Fibroblast of villous mesenchyme (primary cell): ENCODE measurements around the gene JAKMIP2. TPM values are rescaled to one million over a fixed set of nuclear protein-coding genes. Genes with fewer than 3 reads are reported as not detected.

ENCODE experiments used
- DNase-seq: peaks from one replicate; pipeline ENCODE4 v3.0.0-alpha.2; 2010; ENCODE audit warnings: low read depth
- H3K4me3 ChIP-seq: 2 replicates; pipeline ENCODE4 v1.5.1; 2011; ENCODE audit warnings: low read depth, mild to moderate bottlenecking, low read length
- total RNA-seq: library from RNA; depleted of rRNA; stranded (reverse); fragments of >200 nt; gene quantifications from 2 replicates; pipeline ENCODE4 v1.2.3, GENCODE V29; 2012
- TF ChIP-seq, protein P1 (sequence below): IDR thresholded peaks from 2 replicates; pipeline ENCODE4 v1.5.1; 2012; ENCODE audit warnings: low read depth, mild to moderate bottlenecking, low read length; ENCODE audit not compliant: insufficient read depth

Gene JAKMIP2
- total RNA-seq, 1 donor: 3.5 TPM

DNA sequence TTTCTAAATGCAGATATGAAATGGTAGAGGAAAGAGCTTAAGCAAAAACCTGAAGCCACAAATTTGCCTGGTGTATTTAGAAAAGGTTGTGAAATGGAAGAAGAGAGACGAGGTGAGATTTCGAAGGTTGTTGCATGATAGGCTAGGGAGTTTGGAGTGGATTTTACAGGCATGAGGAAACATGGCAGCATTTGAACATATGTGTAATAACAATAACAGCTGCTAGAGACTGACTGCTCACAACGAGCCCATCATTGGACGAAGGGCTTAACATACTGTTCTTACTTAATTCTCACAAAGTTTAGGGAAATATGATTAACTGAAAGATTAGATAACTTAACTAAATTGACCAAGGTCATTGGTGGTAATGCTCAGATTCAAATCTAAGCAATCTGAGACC lies 108.1 kb downstream of the JAKMIP2 start:
- no peak overlapping the region for H3K4me3 ChIP-seq
- no peak for DNase-seq
- TF ChIP-seq, protein P1, sequence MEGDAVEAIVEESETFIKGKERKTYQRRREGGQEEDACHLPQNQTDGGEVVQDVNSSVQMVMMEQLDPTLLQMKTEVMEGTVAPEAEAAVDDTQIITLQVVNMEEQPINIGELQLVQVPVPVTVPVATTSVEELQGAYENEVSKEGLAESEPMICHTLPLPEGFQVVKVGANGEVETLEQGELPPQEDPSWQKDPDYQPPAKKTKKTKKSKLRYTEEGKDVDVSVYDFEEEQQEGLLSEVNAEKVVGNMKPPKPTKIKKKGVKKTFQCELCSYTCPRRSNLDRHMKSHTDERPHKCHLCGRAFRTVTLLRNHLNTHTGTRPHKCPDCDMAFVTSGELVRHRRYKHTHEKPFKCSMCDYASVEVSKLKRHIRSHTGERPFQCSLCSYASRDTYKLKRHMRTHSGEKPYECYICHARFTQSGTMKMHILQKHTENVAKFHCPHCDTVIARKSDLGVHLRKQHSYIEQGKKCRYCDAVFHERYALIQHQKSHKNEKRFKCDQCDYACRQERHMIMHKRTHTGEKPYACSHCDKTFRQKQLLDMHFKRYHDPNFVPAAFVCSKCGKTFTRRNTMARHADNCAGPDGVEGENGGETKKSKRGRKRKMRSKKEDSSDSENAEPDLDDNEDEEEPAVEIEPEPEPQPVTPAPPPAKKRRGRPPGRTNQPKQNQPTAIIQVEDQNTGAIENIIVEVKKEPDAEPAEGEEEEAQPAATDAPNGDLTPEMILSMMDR: no peak

DNA sequence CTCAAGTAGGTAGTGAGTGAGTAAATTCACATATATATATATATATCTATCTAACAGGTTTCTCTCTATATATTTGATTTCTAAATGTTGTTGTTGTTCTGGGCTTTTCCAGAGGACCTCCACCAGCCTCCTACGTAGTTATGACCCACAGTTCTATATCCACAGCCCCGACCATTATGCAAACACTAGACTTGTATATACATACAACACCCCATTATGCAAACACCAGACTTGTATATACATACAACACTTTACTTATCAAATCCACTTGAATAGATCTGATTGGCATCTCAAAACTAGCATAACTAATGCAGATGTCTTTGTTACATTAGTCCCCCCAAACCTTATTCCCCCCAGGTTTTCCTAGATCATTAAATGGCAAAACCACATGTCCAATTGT lies 108.7 kb downstream of the JAKMIP2 start:
- DNase-seq: no peak
- H3K4me3 ChIP-seq: no peak overlapping the region
- TF ChIP-seq, protein P1: no peak

DNA sequence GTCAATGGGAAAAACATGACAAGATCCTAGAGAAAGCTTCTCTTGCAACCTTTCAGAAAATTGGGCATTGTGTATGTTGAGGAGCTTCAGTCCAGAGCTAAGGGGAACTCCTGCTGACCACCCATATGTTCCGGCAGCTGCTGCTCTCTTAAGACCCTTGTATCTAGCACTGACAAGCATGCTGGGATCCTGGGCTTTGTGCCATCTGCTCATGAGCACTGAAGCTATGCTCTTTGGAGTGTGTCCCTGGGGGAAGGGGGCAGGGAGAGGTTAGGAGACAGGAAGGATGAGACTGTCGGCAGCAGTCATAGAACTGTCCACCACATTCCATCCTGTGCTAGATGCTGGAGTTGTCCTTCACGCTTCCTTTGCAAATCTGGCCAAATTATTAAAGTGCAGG lies 109.3 kb downstream of the JAKMIP2 start:
- DNase-seq: no peak
- TF ChIP-seq, protein P1: no peak
- H3K4me3 ChIP-seq: no peak overlapping the region

DNA sequence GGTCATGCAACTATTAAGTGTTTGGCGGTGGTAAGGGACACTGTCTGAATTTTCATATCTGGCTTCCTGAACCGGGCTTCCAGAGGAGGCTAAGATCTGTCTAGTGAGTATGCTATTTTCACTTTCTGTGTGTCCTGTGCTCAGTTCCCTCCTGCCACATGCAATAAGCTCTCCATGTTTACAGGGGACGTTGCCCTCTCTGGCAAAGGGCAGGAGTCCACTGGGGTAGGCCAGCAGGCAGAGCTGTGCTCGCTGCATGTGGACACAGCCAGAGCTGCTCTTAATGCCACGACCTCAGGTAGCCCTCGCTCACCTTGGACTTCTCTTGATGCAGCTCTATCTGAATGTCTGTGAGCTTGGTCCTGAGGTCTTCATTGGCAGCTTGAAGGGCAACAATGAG lies 111.2 kb downstream of the JAKMIP2 start:
- no peak overlapping the region for H3K4me3 ChIP-seq
- TF ChIP-seq, protein P1: no peak
- no peak for DNase-seq

DNA sequence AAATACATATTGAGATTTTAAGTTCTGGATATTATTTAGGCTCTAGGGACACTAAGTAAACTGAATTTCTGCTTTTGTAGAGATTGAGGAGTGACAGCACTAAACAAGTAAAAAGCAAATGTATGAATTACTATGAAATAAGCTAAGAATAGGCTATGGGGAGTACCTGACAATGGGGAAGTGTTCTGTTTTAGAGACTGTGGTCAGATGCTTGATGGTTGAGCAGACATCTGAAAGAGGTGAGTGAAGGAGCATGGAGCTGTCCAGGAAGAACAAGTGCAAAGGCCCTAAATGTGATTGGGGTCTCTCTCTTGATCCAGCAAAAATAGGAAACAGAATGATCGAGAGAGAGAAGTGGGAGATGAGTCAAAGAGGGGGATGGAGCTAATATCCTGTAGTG lies 111.7 kb downstream of the JAKMIP2 start:
- TF ChIP-seq, protein P1: no peak
- no peak for DNase-seq
- H3K4me3 ChIP-seq: no peak overlapping the region

DNA sequence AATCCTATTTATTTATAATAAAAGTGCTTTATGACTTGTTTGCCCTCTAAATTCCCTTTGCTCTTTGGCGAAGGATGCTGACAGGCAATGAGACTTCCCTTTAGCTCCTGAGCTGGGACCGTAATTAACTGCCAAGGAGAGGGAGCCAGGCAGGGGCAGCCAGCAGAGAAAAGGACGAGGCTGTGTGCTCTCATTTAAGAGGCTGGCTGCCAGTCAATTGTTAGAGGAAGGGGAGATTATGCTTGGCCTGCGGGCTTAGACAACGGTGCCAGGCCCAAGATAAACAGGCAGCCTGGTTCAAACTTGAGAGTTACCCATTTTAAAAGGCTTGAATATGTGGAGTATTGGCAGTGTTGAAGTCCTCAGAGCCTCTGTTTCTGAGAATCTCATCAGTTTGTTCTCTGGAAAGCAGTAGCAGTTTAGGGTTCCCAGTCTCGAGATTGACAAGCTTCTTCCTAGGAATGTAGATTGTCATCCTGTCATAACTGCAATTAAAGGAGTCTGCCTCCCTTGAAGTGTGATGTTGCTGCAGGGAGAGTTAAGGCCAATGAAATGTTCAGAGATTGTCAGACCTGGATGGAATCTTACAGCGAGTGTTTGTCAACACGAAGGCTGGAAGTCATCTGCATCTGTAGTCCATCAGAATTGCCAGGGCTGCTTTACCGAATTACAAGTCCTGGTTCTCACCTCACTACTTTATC lies 113.2 kb downstream of the JAKMIP2 start:
- H3K4me3 ChIP-seq: no peak overlapping the region
- TF ChIP-seq, protein P1: no peak

DNA sequence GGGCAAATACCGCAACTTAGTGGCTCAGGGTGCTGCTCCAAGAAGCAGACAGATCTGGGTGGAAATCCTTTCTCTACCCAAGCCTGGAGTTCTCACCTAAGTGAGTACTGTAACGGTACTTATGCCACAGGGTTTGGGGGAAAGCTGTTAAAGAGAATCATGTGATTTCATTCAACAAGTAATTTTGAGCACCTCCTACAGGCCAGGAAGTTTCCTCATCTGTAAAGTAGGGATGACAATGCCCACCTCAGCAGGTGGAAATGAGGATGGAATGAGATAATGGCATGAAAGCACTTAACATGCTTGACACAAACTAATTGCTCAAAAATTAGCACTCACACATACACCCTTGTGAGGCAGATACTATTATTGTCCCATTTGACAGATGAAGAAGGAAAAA lies 114.1 kb downstream of the JAKMIP2 start:
- TF ChIP-seq, protein P1: no peak
- no peak for DNase-seq
- H3K4me3 ChIP-seq: no peak overlapping the region

More for the DNA sequence above, 113.2 kb downstream of the JAKMIP2 start:
- DNase-seq: no peak
